ENCODE measurements around the gene EPDR1.
A peak's percentile ranks its signal among the peaks of the same experiment; 100 is the strongest.

The EPDR1 gene

DNA sequence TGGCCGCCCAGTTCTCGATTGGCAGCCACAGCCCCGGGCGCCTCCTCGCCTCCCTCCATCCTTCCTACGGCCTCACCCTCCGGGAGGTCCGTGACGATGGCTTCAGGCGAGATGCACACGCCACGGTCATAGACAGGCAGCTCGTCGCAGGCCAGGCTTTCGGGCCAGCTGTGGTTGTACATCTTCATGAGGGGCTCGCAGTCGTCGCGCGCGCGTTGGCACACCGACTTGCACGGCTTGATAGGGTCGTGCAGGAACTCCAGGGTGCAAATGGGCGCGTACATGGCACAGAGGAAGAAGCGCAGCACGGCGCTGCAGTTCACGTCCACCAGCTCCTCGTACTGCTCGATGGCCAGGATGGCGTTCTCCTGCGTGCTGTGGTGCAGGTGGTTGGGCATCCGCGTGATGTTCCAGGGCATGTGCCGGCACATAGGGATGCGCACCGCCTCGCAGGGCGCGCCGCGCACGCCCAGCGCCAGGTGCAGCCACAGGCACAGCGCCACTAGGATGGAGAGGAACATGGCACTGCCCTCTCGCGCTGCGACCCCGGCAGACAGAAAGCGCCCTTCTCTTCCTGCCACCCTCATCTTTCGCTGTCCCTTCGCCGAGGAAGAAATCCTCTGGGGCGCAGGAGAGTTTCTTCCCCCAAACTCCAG, 4.3 kb upstream of the EPDR1 start:
- H3K27ac ChIP-seq (ENCODE audit: low read depth, low read length), result no peak overlapping the region
- H3K4me3 ChIP-seq (ENCODE audit: low read depth in 1 of 2, low read length in 2 of 2), result peak overlapping the region; percentile 64 to 69
- H3K27me3 ChIP-seq (ENCODE audit: control insufficient read depth in 1 of 2, insufficient read depth in 2 of 2, low read length in 2 of 2), result peaks cover 6 to 19% of the 10 kb centered on the region in 2 donors
- no peaks in the 10 kb centered on the region for H3K9me3 ChIP-seq (ENCODE audit: control insufficient read depth in 1 of 2, low read length in 2 of 2)
- no peak overlapping the region for H3K9ac ChIP-seq (ENCODE audit: low read depth in 1 of 2, low read length in 2 of 2)
- no peaks in the 10 kb centered on the region for H3K36me3 ChIP-seq (ENCODE audit: control insufficient read depth in 1 of 2, insufficient read depth in 2 of 2, low read length in 2 of 2)
- H3K4me1 ChIP-seq (ENCODE audit: control insufficient read depth in 1 of 2, insufficient read depth in 2 of 2, low read length in 2 of 2), result peaks cover 8 to 16% of the 10 kb centered on the region in 2 donors

DNA sequence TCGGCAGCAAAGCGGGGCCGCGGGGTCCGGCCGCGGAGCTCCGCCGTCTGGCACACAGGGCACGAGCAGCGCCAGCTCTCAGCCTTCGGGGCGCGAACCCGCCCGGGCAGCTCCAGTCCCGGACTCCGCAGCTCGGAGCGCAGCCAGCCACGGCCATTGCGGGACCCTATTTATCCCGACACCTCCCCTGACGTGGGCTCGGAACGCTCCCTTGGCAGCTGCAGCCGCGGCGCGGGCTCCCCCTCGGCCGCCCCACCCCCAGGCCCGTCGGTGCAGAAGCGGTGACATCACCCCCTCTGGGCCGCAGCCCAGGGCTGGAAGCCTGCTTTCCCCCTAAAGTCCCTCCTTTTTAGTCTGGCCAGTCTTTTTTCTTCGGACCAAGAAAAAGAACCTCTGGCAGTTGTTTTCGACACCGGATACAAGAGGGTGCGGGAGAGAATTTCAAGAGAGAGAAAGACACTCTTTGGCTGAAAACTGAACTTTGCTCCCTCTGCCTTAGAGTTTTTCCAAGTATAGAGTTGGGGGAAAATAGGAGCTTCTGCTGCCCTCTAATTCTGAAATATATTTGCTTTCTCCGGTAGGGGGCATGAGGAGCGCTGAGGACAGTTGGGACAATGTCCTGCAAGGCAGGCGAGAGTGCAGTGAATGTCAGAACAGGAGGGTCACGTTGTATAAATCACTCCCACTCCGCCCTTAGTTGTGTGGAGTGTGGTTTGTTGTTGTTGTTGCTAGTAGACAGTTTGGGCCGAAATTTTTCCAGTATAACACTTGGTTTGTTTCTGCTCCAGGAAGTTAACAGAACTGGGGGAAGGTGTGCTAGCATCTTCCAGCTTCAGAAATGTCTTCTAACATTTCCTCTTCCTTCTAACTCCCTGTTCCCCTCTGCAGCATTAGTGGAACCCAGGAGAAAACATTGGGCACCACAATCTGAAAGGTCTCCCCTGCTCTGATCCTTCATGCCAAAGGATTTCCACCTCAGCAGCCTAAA, 3.5 kb upstream of the EPDR1 start, which contains the start of gene SFRP4:
Gene SFRP4 (minus strand): TSS at position 145 of the 988 bp plus-strand sequence. CDS start 280 bp downstream, outside the sequence.
- Histone ChIP-seq H3K9ac (ENCODE audit: low read depth in 1 of 2, low read length in 2 of 2) (peak within 1 kb of the TSS in 1 of 2 donors; percentile 5), H3K4me1 (ENCODE audit: control insufficient read depth in 1 of 2, insufficient read depth in 2 of 2, low read length in 2 of 2) (peaks cover 8 to 16% of the 10 kb centered on the region in 2 donors), H3K4me3 (ENCODE audit: low read depth in 1 of 2, low read length in 2 of 2) (peak within 1 kb of the TSS; percentile 64 to 69), H3K27me3 (ENCODE audit: control insufficient read depth in 1 of 2, insufficient read depth in 2 of 2, low read length in 2 of 2) (peaks cover 6 to 19% of the 10 kb centered on the region in 2 donors), H3K36me3 (ENCODE audit: control insufficient read depth in 1 of 2, insufficient read depth in 2 of 2, low read length in 2 of 2) (no peaks in the 10 kb centered on the region), H3K9me3 (ENCODE audit: control insufficient read depth in 1 of 2, low read length in 2 of 2) (no peaks in the 10 kb centered on the region), H3K27ac (ENCODE audit: low read depth, low read length) (no peak within 1 kb of the TSS)

DNA sequence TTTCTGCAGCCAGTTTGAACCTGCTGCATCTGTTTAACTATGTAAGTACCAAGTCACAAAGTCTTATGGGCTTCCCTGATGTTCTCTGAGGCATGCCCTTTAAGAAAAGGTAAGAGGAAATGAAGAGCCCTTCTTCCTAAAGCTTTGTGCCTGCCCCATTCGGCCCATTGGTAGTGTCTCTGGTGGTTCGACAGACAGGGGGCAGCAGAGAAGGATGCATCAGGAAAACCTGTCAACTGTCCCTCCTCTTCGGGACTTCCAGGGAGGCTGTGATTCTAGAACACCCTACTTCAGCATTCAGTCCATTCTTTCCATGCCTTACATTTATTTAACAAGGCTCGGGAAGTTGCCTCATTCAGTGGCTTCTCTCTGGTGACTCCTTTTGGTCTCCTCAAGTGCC, 1.9 kb upstream of the EPDR1 start:
- H3K27me3 ChIP-seq (ENCODE audit: control insufficient read depth in 1 of 2, insufficient read depth in 2 of 2, low read length in 2 of 2), result peaks cover 6 to 19% of the 10 kb centered on the region in 2 donors

GRCh38 chr7:37920849-37921805, 687 bp downstream of the EPDR1 start:
- no peaks in the 10 kb centered on the region for H3K36me3 ChIP-seq (ENCODE audit: control insufficient read depth in 1 of 2, insufficient read depth in 2 of 2, low read length in 2 of 2)
- H3K9ac ChIP-seq (ENCODE audit: low read depth in 1 of 2, low read length in 2 of 2), result peak overlapping the region; percentile 67 to 71
- H3K27ac ChIP-seq (ENCODE audit: low read depth, low read length), result peak overlapping the region; percentile 74
- peaks cover 0 to 11% of the 10 kb centered on the region in 2 donors for H3K9me3 ChIP-seq (ENCODE audit: control insufficient read depth in 1 of 2, low read length in 2 of 2)
- peaks cover 6 to 14% of the 10 kb centered on the region in 2 donors for H3K4me1 ChIP-seq (ENCODE audit: control insufficient read depth in 1 of 2, insufficient read depth in 2 of 2, low read length in 2 of 2)
- H3K27me3 ChIP-seq (ENCODE audit: control insufficient read depth in 1 of 2, insufficient read depth in 2 of 2, low read length in 2 of 2), result peaks cover 3 to 6% of the 10 kb centered on the region in 2 donors
- H3K4me3 ChIP-seq (ENCODE audit: low read depth in 1 of 2, low read length in 2 of 2), result peak overlapping the region; percentile 78 to 84

More for the DNA sequence above, 1.9 kb upstream of the EPDR1 start:
- Histone ChIP-seq H3K4me3 (ENCODE audit: low read depth in 1 of 2, low read length in 2 of 2) (no peak overlapping the region), H3K27ac (ENCODE audit: low read depth, low read length) (no peak overlapping the region), H3K9me3 (ENCODE audit: control insufficient read depth in 1 of 2, low read length in 2 of 2) (no peaks in the 10 kb centered on the region), H3K36me3 (ENCODE audit: control insufficient read depth in 1 of 2, insufficient read depth in 2 of 2, low read length in 2 of 2) (no peaks in the 10 kb centered on the region), H3K4me1 (ENCODE audit: control insufficient read depth in 1 of 2, insufficient read depth in 2 of 2, low read length in 2 of 2) (peaks cover 8 to 16% of the 10 kb centered on the region in 2 donors), H3K9ac (ENCODE audit: low read depth in 1 of 2, low read length in 2 of 2) (no peak overlapping the region)

DNA sequence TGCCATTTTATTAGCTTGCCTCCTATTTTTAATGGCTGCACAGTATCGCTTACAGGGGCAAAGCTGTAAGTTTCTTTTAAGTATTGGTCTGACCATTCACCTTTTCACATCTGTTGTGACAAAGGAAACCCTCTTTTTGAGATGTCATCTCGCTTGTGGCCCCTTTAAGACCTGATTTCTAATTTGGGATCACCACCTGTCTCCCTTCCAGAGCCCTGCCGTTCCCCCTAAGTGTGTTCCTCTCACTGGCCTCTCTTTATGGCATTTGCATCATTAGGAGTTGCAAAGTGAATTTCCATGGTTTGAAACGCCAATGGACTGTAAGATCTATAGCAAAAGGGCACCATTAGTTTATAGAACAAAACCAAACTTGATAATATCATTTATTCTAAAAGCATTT, 1.4 kb downstream of the EPDR1 start:
- Histone ChIP-seq H3K27me3 (ENCODE audit: control insufficient read depth in 1 of 2, insufficient read depth in 2 of 2, low read length in 2 of 2) (no peaks in the 10 kb centered on the region), H3K4me1 (ENCODE audit: control insufficient read depth in 1 of 2, insufficient read depth in 2 of 2, low read length in 2 of 2) (peaks cover 5 to 6% of the 10 kb centered on the region in 2 donors), H3K9me3 (ENCODE audit: control insufficient read depth in 1 of 2, low read length in 2 of 2) (peaks cover 0 to 11% of the 10 kb centered on the region in 2 donors), H3K4me3 (ENCODE audit: low read depth in 1 of 2, low read length in 2 of 2) (peak overlapping the region; percentile 78 to 84), H3K27ac (ENCODE audit: low read depth, low read length) (no peak overlapping the region), H3K9ac (ENCODE audit: low read depth in 1 of 2, low read length in 2 of 2) (peak overlapping the region in 1 of 2 donors; percentile 16), H3K36me3 (ENCODE audit: control insufficient read depth in 1 of 2, insufficient read depth in 2 of 2, low read length in 2 of 2) (no peaks in the 10 kb centered on the region)

GRCh38 chr7:37923996-37924395, 3.6 kb downstream of the EPDR1 start:
- no peaks in the 10 kb centered on the region for H3K36me3 ChIP-seq (ENCODE audit: control insufficient read depth in 1 of 2, insufficient read depth in 2 of 2, low read length in 2 of 2)
- peaks cover 0 to 11% of the 10 kb centered on the region in 2 donors for H3K9me3 ChIP-seq (ENCODE audit: control insufficient read depth in 1 of 2, low read length in 2 of 2)
- no peak overlapping the region for H3K4me3 ChIP-seq (ENCODE audit: low read depth in 1 of 2, low read length in 2 of 2)
- H3K9ac ChIP-seq (ENCODE audit: low read depth in 1 of 2, low read length in 2 of 2), result no peak overlapping the region
- H3K27me3 ChIP-seq (ENCODE audit: control insufficient read depth in 1 of 2, insufficient read depth in 2 of 2, low read length in 2 of 2), result no peaks in the 10 kb centered on the region
- H3K27ac ChIP-seq (ENCODE audit: low read depth, low read length), result no peak overlapping the region
- peaks cover 0 to 10% of the 10 kb centered on the region in 2 donors for H3K4me1 ChIP-seq (ENCODE audit: control insufficient read depth in 1 of 2, insufficient read depth in 2 of 2, low read length in 2 of 2)

GRCh38 chr7:37924491-37925041, 4.1 kb downstream of the EPDR1 start:
- H3K27ac ChIP-seq (ENCODE audit: low read depth, low read length), result no peak overlapping the region

DNA sequence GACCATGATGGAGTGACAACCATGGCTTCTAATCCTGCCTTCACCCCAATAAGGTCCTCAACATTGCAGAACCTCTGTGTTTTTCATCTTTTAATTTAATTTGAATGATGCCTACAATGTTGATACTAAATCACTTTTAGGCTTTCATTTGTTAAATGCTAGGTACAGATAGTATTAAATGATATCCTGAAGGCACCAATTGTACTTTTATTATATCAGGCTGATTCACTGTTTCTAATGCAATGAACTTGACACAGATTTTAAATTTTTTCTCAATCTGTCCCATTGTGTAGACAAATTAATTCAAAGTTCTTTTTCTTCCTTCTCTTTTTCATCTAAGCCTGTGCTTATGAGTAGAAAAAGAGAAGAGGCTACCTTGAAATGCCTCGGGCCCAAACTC, 5.2 kb downstream of the EPDR1 start:
- peaks cover 0 to 11% of the 10 kb centered on the region in 2 donors for H3K9me3 ChIP-seq (ENCODE audit: control insufficient read depth in 1 of 2, low read length in 2 of 2)
- H3K4me3 ChIP-seq (ENCODE audit: low read depth in 1 of 2, low read length in 2 of 2), result no peak overlapping the region
- no peaks in the 10 kb centered on the region for H3K36me3 ChIP-seq (ENCODE audit: control insufficient read depth in 1 of 2, insufficient read depth in 2 of 2, low read length in 2 of 2)
- peaks cover 0 to 5% of the 10 kb centered on the region in 2 donors for H3K4me1 ChIP-seq (ENCODE audit: control insufficient read depth in 1 of 2, insufficient read depth in 2 of 2, low read length in 2 of 2)
- H3K27me3 ChIP-seq (ENCODE audit: control insufficient read depth in 1 of 2, insufficient read depth in 2 of 2, low read length in 2 of 2), result no peaks in the 10 kb centered on the region
- no peak overlapping the region for H3K27ac ChIP-seq (ENCODE audit: low read depth, low read length)
- H3K9ac ChIP-seq (ENCODE audit: low read depth in 1 of 2, low read length in 2 of 2), result no peak overlapping the region

More at GRCh38 chr7:37924491-37925041, 4.1 kb downstream of the EPDR1 start:
- Histone ChIP-seq H3K36me3 (ENCODE audit: control insufficient read depth in 1 of 2, insufficient read depth in 2 of 2, low read length in 2 of 2) (no peaks in the 10 kb centered on the region), H3K27me3 (ENCODE audit: control insufficient read depth in 1 of 2, insufficient read depth in 2 of 2, low read length in 2 of 2) (no peaks in the 10 kb centered on the region), H3K4me3 (ENCODE audit: low read depth in 1 of 2, low read length in 2 of 2) (no peak overlapping the region), H3K4me1 (ENCODE audit: control insufficient read depth in 1 of 2, insufficient read depth in 2 of 2, low read length in 2 of 2) (peaks cover 0 to 10% of the 10 kb centered on the region in 2 donors), H3K9me3 (ENCODE audit: control insufficient read depth in 1 of 2, low read length in 2 of 2) (peaks cover 0 to 11% of the 10 kb centered on the region in 2 donors), H3K9ac (ENCODE audit: low read depth in 1 of 2, low read length in 2 of 2) (no peak overlapping the region)

GRCh38 chr7:37927773-37928444, 7.5 kb downstream of the EPDR1 start:
- Histone ChIP-seq H3K9me3 (ENCODE audit: control insufficient read depth in 1 of 2, low read length in 2 of 2) (peaks cover 0 to 11% of the 10 kb centered on the region in 2 donors), H3K36me3 (ENCODE audit: control insufficient read depth in 1 of 2, insufficient read depth in 2 of 2, low read length in 2 of 2) (no peaks in the 10 kb centered on the region), H3K4me1 (ENCODE audit: control insufficient read depth in 1 of 2, insufficient read depth in 2 of 2, low read length in 2 of 2) (peaks cover 0 to 5% of the 10 kb centered on the region in 2 donors), H3K4me3 (ENCODE audit: low read depth in 1 of 2, low read length in 2 of 2) (no peak overlapping the region), H3K27ac (ENCODE audit: low read depth, low read length) (no peak overlapping the region), H3K9ac (ENCODE audit: low read depth in 1 of 2, low read length in 2 of 2) (no peak overlapping the region), H3K27me3 (ENCODE audit: control insufficient read depth in 1 of 2, insufficient read depth in 2 of 2, low read length in 2 of 2) (no peaks in the 10 kb centered on the region)
